ENCODE measurements around the gene SRP68. TPM values are rescaled to one million over a fixed set of nuclear protein-coding genes. Genes with fewer than 3 reads are reported as not detected.
A peak's percentile ranks its signal among the peaks of the same experiment; 100 is the strongest.

The SRP68 gene
- polyA plus RNA-seq, 1 experiment = 101 TPM

GRCh38 chr17:76090517-76091129 lies 18.3 kb upstream of the SRP68 start:
- no peak for TF ChIP-seq CTCF (IDR thresholded peaks at IDR 0.05; ENCODE audit: low read depth, low read length)
- CTCF ChIA-PET = no interaction called here
- no peaks in the 10 kb centered on the region for H3K9me3 ChIP-seq (ENCODE audit: control insufficient read depth, insufficient read depth, low read length)
- DNase-seq (ENCODE audit: low read depth, low spot score) = no peak
- no peak overlapping the region for H3K27ac ChIP-seq (ENCODE audit: low read depth, low read length)
- no peak overlapping the region for H3K4me3 ChIP-seq (ENCODE audit: low read depth, low read length)
- POLR2A ChIA-PET = no interaction called here
- H3K27me3 ChIP-seq (ENCODE audit: control insufficient read depth, insufficient read depth, low read length) = no peaks in the 10 kb centered on the region

- TF ChIP-seq CTCF (IDR thresholded peaks at IDR 0.05; ENCODE audit: low read depth, low read length) = no peak
- Histone ChIP-seq H3K27me3 (ENCODE audit: control insufficient read depth, insufficient read depth, low read length) (no peaks in the 10 kb centered on the region), H3K9me3 (ENCODE audit: control insufficient read depth, insufficient read depth, low read length) (no peaks in the 10 kb centered on the region), H3K27ac (ENCODE audit: low read depth, low read length) (no peak overlapping the region), H3K4me3 (ENCODE audit: low read depth, low read length) (no peak overlapping the region)
- ChIA-PET POLR2A (interaction anchor here (0.7 kb wide), 1 partner anchor 32 kb away, joined by 3 read pairs; no protein-coding TSS in a partner anchor), CTCF (no interaction called here)
- no peak for DNase-seq (ENCODE audit: low read depth, low spot score)
Observed at GRCh38 chr17:76089680-76090516, 17.6 kb upstream of the SRP68 start.

DNA sequence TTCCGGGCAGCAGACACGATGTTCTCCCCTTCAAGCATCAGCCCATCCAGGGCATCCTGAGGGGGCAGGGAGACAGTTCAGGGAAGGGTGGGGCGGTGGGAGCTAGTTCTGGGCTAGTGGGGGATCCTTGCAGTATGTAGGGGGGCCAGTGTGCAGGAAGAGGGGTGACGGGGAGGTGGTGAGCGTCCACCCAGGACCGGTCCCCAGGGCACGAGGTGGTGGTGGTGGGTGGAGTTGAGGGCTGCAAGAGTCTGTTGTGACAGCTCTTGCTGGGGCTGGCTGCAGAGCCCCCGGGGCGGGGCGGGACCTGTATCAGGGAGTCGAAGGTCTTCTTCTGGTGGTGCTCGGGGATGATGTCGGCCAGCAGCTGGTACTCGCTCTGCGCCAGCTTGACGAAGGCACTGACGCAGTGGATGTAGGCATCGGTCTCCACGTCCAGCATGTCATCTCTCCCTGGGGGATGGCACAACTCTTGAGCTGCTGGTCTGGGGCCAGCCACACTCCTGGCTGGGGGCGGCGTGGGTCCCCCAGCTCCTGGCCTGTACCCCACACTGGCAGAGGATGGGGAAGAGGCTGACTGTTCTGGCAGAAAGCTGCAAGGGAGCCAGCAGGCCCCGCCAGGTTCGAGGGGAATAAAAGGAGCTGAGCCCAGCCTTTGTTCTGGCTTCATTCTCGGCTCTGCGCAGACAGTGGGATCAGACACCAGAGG lies 16.7 kb upstream of the SRP68 start:
- no peak overlapping the region for H3K27ac ChIP-seq (ENCODE audit: low read depth, low read length)
- CTCF ChIA-PET = no interaction called here
- H3K4me3 ChIP-seq (ENCODE audit: low read depth, low read length) = no peak overlapping the region
- H3K9me3 ChIP-seq (ENCODE audit: control insufficient read depth, insufficient read depth, low read length) = no peaks in the 10 kb centered on the region
- H3K27me3 ChIP-seq (ENCODE audit: control insufficient read depth, insufficient read depth, low read length) = no peaks in the 10 kb centered on the region
- TF ChIP-seq CTCF (IDR thresholded peaks at IDR 0.05; ENCODE audit: low read depth, low read length) = no peak
- no peak for DNase-seq (ENCODE audit: low read depth, low spot score)
- POLR2A ChIA-PET = no interaction called here

DNA sequence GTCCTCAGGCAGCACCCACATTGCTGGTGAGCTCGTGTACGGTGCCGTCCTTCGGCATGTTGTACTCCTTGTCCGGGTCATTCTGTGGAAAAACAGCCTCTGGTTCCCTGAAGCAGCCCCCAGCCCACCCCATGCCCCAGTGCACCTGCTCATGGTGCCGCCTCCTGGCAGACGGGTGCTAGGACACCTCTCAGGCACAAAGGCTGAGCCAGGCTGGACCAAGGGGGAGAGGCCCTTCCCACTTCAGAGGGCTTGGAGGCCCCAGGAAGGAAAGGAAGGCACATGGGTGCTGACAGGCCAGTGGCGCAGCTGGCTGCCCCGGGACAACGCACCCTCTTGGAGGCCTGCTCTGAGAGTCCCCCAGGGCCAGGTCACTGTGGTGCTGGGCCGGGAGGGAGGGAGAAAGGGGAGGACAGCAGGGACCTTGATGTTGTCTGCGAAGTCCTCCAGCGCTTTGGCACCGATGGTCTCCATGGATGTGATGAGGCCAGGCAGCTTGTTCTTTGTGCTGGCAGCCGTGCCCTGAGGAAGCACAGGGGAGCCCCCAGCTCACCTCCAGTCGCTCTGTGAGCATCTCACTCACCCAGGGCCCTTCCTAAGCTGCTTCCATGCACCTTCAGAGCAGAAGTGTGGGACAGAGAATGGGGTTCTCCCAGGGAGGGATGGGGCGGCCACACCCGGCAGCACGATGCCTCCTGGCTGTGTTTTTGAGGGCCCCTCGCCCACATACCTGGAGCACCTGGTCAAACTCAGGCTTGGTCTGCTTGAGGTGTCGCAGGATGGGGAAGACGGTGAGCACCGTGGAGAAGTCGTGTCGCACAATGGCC lies 15.9 kb upstream of the SRP68 start:
- TF ChIP-seq CTCF (IDR thresholded peaks at IDR 0.05; ENCODE audit: low read depth, low read length) = peak; percentile 12; the same call in 1 of the 2 replicates
- Histone ChIP-seq H3K4me3 (ENCODE audit: low read depth, low read length) (no peak overlapping the region), H3K9me3 (ENCODE audit: control insufficient read depth, insufficient read depth, low read length) (no peaks in the 10 kb centered on the region), H3K27ac (ENCODE audit: low read depth, low read length) (no peak overlapping the region), H3K27me3 (ENCODE audit: control insufficient read depth, insufficient read depth, low read length) (no peaks in the 10 kb centered on the region)
- ChIA-PET POLR2A (interaction anchor here (0.6 kb wide), 1 partner anchor 11 kb away, joined by 3 read pairs; no protein-coding TSS in a partner anchor), CTCF (no interaction called here)
- DNase-seq (ENCODE audit: low read depth, low spot score) = no peak
